Limb (tissue), 2 donors: Measurements from ENCODE around the gene CD2.

Source experiments
- DNase-seq, 2 donors: peaks; one replicate each; pipeline ENCODE4 v3.0.0-alpha.2; 2016; ENCODE audit errors: extremely low spot score in 2 of 2

CD2 gene

GRCh38 chr1:116760487-116760886, 6.3 kb downstream of the CD2 start:
- no peak for DNase-seq

GRCh38 chr1:116760996-116761665, 6.9 kb downstream of the CD2 start:
- DNase-seq: no peak

GRCh38 chr1:116762281-116762680, 8.1 kb downstream of the CD2 start:
- DNase-seq: no peak

GRCh38 chr1:116762781-116763115, 8.5 kb downstream of the CD2 start:
- no peak for DNase-seq

GRCh38 chr1:116763116-116763786, 9.0 kb downstream of the CD2 start:
- DNase-seq: peak in 1 of 2 donors; percentile 43

- no peak for DNase-seq
Observed at GRCh38 chr1:116763787-116764465, 9.7 kb downstream of the CD2 start.

GRCh38 chr1:116764466-116764898, 10.3 kb downstream of the CD2 start:
- no peak for DNase-seq

- DNase-seq: no peak
Observed at GRCh38 chr1:116764906-116765862, 11.0 kb downstream of the CD2 start.

GRCh38 chr1:116765962-116766361, 11.7 kb downstream of the CD2 start:
- DNase-seq: no peak

- no peak for DNase-seq
Observed at GRCh38 chr1:116766616-116767469, 12.6 kb downstream of the CD2 start.

GRCh38 chr1:116767782-116768382, 13.7 kb downstream of the CD2 start:
- DNase-seq: no peak

GRCh38 chr1:116768416-116769103, 14.3 kb downstream of the CD2 start:
- no peak for DNase-seq

- no peak for DNase-seq
Observed at GRCh38 chr1:116769104-116769452, 14.8 kb downstream of the CD2 start.

- no peak for DNase-seq
Observed at GRCh38 chr1:116769561-116769977, 15.3 kb downstream of the CD2 start.

- no peak for DNase-seq
Observed at GRCh38 chr1:116769994-116770393, 15.8 kb downstream of the CD2 start.

- no peak for DNase-seq
Observed at GRCh38 chr1:116770625-116771024, 16.4 kb downstream of the CD2 start.

- DNase-seq: no peak
Observed at GRCh38 chr1:116771997-116772647, 17.9 kb downstream of the CD2 start.

- DNase-seq: no peak
Observed at GRCh38 chr1:116772648-116773045, 18.4 kb downstream of the CD2 start.

GRCh38 chr1:116775116-116775752, 21.0 kb downstream of the CD2 start:
- no peak for DNase-seq
